ENCODE results near the gene COL1A1.

DNA sequence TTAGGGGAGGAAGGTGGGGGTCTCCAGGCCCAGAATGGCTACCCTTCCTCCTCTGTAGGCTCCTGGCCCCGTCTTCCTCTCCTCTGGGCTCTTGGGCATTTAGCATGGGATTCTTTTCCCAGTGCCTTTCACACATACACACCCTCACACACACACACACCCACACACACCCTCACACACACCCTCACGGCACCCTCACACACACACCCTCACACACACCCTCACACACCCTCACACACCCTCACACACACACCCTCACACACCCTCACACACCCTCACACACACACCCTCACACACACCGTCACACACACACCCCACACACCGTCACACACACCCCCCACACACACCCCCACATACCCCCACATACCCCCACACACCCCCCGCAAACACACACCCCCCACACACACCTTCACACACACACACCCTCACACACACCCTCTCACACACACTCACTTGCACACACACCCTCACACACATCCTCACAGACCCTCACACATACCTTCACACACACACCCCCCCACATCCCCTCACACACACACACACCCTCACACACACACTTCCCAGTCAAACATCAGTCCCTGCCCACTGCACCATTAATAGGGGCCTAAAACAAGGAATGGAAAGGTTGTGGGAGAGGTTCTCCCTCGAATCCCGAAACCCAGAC lies 34.8 kb downstream of the COL1A1 start:
- TF ChIP-seq, protein P1, sequence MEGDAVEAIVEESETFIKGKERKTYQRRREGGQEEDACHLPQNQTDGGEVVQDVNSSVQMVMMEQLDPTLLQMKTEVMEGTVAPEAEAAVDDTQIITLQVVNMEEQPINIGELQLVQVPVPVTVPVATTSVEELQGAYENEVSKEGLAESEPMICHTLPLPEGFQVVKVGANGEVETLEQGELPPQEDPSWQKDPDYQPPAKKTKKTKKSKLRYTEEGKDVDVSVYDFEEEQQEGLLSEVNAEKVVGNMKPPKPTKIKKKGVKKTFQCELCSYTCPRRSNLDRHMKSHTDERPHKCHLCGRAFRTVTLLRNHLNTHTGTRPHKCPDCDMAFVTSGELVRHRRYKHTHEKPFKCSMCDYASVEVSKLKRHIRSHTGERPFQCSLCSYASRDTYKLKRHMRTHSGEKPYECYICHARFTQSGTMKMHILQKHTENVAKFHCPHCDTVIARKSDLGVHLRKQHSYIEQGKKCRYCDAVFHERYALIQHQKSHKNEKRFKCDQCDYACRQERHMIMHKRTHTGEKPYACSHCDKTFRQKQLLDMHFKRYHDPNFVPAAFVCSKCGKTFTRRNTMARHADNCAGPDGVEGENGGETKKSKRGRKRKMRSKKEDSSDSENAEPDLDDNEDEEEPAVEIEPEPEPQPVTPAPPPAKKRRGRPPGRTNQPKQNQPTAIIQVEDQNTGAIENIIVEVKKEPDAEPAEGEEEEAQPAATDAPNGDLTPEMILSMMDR (IDR thresholded peaks at IDR 0.05) = no peak
- TF ChIP-seq POLR2A (IDR thresholded peaks at IDR 0.05) = no peak
